CD4-positive, alpha-beta T cell treated with Interleukin-10 for 1 hour (primary cell): Measurements from ENCODE around the gene EYS.
"Not testable (repeated sequence)": the region's sequence is repeated elsewhere in the genome, so short reads cannot be mapped to it uniquely, and the experiment has no call there.

Source experiments
- DNase-seq: peaks from one replicate; pipeline ENCODE4 v3.0.0-alpha.2; 2020

Gene EYS

GRCh38 chr6:64000818-64001491, 1706.1 kb downstream of the EYS start:
- no peak for DNase-seq

- no peak for DNase-seq
These were observed 1707.4 kb downstream of the EYS start for GRCh38 chr6:63999613-64000012.

GRCh38 chr6:63998991-63999390, 1708.0 kb downstream of the EYS start:
- no peak for DNase-seq

GRCh38 chr6:63997734-63998133, 1709.3 kb downstream of the EYS start:
- no peak for DNase-seq

GRCh38 chr6:63997221-63997620, 1709.8 kb downstream of the EYS start:
- DNase-seq: no peak

GRCh38 chr6:63985223-63985622, 1721.8 kb downstream of the EYS start:
- DNase-seq: no peak

GRCh38 chr6:63975699-63976098, 1731.3 kb downstream of the EYS start:
- no peak for DNase-seq

- DNase-seq: no peak
These were observed 1738.4 kb downstream of the EYS start for GRCh38 chr6:63968650-63969049.

- no peak for DNase-seq
These were observed 1742.7 kb downstream of the EYS start for GRCh38 chr6:63964366-63964765.

GRCh38 chr6:63963769-63964315, 1743.2 kb downstream of the EYS start:
- DNase-seq: no peak

- not testable (repeated sequence) for DNase-seq
These were observed 1753.5 kb downstream of the EYS start for GRCh38 chr6:63953336-63954021.

GRCh38 chr6:63947792-63948529, 1759.1 kb downstream of the EYS start:
- DNase-seq: no peak

GRCh38 chr6:63945987-63946386, 1761.0 kb downstream of the EYS start:
- DNase-seq: no peak

GRCh38 chr6:63943826-63944225, 1763.2 kb downstream of the EYS start:
- DNase-seq: no peak

GRCh38 chr6:63941747-63942470, 1765.1 kb downstream of the EYS start:
- no peak for DNase-seq

- no peak for DNase-seq
These were observed 1767.0 kb downstream of the EYS start for GRCh38 chr6:63940056-63940455.

GRCh38 chr6:63936399-63936798, 1770.6 kb downstream of the EYS start:
- DNase-seq: no peak

- no peak for DNase-seq
These were observed 1771.3 kb downstream of the EYS start for GRCh38 chr6:63935732-63936131.

GRCh38 chr6:63933948-63934347, 1773.1 kb downstream of the EYS start:
- DNase-seq: not testable (repeated sequence)

- DNase-seq: no peak
These were observed 1776.2 kb downstream of the EYS start for GRCh38 chr6:63930848-63931247.

GRCh38 chr6:63929111-63929510, 1777.9 kb downstream of the EYS start:
- DNase-seq: no peak

GRCh38 chr6:63928613-63929012, 1778.4 kb downstream of the EYS start:
- DNase-seq: no peak
